GM20431 (cell line): ENCODE results near the gene YWHAG.
"Not testable (repeated sequence)": the region's sequence is repeated elsewhere in the genome, so short reads cannot be mapped to it uniquely, and the experiment has no call there.

ENCODE experiments used
- in situ Hi-C: fragments of 300-500 bp; cut with MseI, MboI; formaldehyde crosslinking; loops from one replicate; pipeline ENCODE4 v1.15.0; 2020; ENCODE audit warnings: low sequenced_read_pairs; ENCODE audit not compliant: unreplicated experiment

The YWHAG gene

GRCh38 chr7:76381814-76382213, 23.0 kb upstream of the YWHAG start:
- in situ Hi-C loops: no loop called here

GRCh38 chr7:76380623-76380966, 21.8 kb upstream of the YWHAG start:
- in situ Hi-C loops: no loop called here

- in situ Hi-C loops: no loop called here
Measured at GRCh38 chr7:76377186-76377918, 18.6 kb upstream of the YWHAG start.

- in situ Hi-C loops: no loop called here
Measured at GRCh38 chr7:76375251-76375650, 16.5 kb upstream of the YWHAG start.

GRCh38 chr7:76372984-76373833, 14.4 kb upstream of the YWHAG start:
- in situ Hi-C loops: no loop called here

- in situ Hi-C loops: no loop called here
Measured at GRCh38 chr7:76371396-76371795, 12.6 kb upstream of the YWHAG start.

GRCh38 chr7:76369018-76369417, 10.2 kb upstream of the YWHAG start:
- in situ Hi-C loops: no loop called here

GRCh38 chr7:76368190-76368589, 9.4 kb upstream of the YWHAG start:
- in situ Hi-C loops: no loop called here

GRCh38 chr7:76364198-76364584, 5.4 kb upstream of the YWHAG start:
- in situ Hi-C loops: no loop called here

GRCh38 chr7:76363754-76364153, 5.0 kb upstream of the YWHAG start:
- in situ Hi-C loops: not testable (repeated sequence)

- in situ Hi-C loops: no loop called here
Measured at GRCh38 chr7:76359978-76360638, 1.3 kb upstream of the YWHAG start.

- in situ Hi-C loops: no loop called here
Measured at GRCh38 chr7:76359111-76359977, 553 bp upstream of the YWHAG start.

GRCh38 chr7:76358011-76358480, 745 bp downstream of the YWHAG start:
- in situ Hi-C loops: no loop called here

GRCh38 chr7:76357475-76358010, 1.2 kb downstream of the YWHAG start:
- in situ Hi-C loops: no loop called here

- in situ Hi-C loops: no loop called here
Measured at GRCh38 chr7:76356823-76357222, 2.0 kb downstream of the YWHAG start.

GRCh38 chr7:76356115-76356514, 2.7 kb downstream of the YWHAG start:
- in situ Hi-C loops: no loop called here

- in situ Hi-C loops: no loop called here
Measured at GRCh38 chr7:76354981-76355730, 3.6 kb downstream of the YWHAG start.

- in situ Hi-C loops: no loop called here
Measured at GRCh38 chr7:76354516-76354915, 4.3 kb downstream of the YWHAG start.

GRCh38 chr7:76353744-76354143, 5.0 kb downstream of the YWHAG start:
- in situ Hi-C loops: no loop called here
